GM19351 (cell line): ENCODE measurements around the gene CSGALNACT2.
"Not testable (repeated sequence)": the region's sequence is repeated elsewhere in the genome, so short reads cannot be mapped to it uniquely, and the experiment has no call there.

Source experiments
- ATAC-seq: cut with Tn5 transposase; IDR thresholded peaks from one replicate; pipeline ENCODE4 v1.9.1; 2021; ENCODE audit warnings: mild to moderate bottlenecking, moderate library complexity; ENCODE audit not compliant: unreplicated experiment

CSGALNACT2 gene

DNA sequence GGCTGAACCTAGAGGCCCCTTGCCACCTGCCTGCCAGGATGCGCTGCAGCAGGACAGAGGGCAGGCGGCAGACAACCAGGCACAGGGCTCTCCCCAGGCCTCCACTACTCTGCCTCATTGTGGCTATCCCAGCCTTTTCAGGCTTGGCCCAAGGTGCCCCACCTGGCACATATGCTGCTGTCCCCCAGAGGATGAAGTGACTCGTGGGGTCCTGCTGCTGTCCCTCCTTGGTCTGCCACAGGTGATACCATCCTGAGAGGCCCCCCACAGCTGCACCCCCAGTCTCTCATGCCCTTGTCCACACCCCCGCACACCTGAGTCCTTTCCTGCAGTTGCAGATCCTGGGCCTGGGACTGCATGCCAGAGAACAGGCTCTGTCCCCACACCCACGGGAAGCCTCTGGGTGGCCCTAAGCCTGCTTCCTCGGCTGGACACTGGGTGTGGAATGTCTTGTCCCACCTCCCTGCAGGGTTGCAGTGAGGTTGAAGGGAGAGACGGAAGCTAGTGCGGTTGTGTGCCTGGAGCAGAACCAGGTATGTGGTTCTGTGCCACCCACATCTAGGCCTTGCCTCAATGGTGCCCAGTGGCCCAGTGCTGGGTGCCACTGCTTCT is 73.3 kb downstream of the CSGALNACT2 start:
- ATAC-seq: no peak

DNA sequence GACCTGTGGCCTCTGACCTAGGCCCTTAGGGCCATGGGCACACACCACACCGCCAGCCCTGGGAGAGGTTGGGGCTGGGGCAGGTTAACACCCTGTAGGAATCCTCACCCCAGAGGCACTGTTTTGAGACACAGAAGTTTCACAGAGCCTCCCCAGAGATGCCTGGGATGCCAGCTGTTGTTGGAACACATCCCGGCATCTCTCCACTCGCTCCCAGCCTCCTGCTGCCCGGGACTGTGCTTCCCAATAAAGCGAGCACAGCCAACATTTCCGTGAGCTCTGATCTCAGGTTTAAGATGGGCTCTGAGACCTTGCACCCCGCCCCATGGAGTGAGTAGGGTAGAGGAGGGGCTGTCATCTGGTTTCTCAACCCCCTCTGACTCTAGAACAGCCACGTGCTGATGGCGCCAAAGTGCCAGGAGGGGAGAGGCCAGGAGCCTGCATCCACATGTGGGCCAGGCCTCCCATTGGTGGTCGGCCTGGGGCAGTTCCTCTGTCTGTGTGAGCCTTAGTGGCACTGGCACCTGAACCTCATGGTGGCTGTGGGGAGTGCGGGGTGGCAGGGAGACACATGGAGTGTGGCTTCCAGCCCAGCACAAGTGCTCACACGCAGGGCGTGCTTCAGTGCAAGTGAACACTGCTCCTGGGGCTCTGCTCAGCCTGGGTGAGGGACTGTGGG is 73.9 kb downstream of the CSGALNACT2 start:
- ATAC-seq: no peak

DNA sequence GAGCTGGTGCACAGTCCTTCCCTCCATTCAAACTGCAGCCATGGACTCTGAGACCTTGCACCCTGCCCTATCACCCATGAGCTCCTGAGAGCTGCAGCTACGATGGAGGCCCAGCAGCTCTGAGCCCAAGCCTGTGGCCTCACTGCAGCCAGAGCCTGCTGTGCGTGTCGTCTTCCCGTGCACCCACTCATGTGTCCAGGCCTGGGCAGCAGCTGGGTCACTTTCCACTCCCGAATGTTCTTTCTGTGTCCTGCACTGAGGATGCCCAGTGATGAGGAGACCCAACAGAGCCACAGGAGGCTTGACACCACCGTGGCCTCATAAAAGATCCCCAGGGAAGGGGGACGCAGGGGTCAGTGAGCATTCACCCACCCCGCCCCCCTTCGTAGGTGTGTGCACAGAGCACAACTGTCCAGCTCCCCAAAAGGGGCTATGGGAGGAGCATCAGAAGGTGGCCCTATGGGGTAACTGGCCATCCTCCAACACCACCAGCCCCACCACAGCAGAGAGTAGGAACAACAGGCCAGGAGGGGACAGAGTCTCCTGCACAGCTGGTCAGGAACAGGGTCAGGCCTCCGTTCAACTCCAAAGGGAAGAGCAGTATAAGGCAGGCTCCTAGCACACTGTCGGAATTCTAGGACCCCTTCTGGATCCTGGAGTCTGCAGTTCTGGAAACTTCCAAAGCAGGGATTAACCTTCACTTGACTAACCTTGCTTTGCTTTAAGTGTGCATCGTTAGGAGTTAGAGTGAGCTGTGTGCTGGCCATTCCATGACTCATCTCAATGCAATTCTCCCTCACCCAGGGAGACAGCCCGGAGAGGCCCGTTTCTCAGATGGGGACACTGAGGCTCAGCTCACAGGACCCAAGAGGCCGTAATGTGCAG is 76.1 kb downstream of the CSGALNACT2 start:
- ATAC-seq: no peak

DNA sequence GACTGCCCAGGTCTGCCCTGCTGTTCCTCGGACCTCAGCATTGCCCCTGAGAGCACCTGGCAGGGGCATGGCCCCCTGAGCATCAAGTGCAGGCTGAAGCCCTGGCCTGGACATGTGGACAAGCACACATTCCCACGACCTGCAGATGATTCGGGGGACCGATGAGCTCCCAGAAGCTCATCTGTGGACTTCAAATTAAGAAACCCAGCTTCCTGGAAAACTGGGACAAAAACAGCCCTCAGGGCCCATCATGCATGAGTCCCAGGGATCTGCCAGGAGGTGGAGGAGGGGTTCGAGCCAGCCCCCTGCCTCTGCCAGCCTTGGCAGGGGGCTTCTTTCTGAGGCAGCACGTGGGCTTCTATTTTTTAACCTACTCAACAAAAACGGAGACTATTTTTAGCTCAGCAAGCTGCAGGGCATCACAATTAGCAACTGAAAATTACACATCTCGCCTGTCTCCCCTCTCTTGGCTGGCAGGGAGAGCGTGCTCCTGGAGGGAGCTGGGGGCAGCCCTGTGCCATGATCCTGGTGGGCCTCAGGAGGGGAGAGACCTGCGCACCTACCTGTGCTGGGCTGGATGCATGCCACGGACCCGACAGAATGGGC is 76.8 kb downstream of the CSGALNACT2 start:
- ATAC-seq: no peak

DNA sequence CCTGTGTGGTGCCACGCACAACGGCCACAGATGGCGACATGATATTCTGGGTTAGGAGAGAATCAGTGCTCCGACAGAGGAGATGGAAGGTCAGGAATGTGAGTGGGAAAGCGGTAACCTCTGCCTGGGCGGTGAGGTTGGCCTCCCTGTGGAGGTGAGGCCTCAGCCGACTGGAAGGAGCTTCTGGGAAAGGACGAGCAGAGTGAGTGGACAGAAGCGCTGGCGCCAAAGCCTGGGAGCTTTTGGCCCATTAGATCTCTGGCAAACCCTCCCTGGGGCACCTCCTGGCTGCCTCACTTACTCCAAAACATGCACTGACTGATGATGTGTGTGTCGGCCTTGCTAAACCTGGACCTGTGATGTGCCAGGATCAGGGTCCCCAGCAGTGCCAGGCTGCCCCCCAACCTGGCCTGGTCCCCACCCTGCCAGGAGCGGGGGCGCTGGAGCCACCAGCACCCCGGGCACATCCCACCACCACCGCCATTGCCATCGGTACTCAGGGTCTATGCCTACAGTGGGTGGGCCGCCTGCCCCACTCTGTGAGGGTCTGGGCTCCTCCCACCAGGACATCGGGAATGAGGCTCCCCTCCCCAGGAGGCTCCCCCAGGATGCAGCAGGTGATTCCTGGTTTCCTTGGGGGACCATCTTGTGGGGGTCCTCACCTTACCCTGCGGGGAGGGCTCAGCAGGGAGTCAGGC is 77.7 kb downstream of the CSGALNACT2 start:
- ATAC-seq: no peak

DNA sequence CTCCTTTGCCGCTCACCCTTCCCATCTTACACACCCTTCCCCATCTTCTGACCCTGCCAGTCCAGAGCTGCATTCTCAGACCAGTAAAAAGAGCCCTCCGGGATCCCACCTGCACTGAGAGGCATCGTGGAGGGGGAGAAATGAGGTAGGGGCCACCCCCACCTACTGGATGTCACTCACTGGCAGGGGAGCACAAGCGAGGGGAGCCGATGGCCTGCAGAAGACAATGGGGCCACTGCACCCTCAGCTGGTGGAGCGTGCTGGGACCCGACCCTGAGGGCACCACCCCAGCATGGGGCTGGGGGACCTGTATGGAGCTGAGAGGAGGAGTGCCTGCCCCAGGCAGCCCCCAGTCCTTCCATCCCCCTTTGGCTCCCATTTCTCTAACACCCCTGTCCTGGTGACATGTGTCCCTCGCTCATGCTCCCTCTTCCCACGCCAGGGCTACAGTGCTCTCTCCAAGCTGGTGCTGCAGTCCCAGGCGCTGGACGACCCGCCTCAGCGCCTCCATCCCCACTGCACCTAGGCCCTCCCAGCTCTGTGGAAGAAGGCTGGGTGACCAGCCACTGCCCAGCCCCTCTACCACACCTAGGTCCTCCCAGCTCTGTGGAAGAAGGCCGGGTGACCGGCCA is 78.8 kb downstream of the CSGALNACT2 start:
- ATAC-seq: no peak

DNA sequence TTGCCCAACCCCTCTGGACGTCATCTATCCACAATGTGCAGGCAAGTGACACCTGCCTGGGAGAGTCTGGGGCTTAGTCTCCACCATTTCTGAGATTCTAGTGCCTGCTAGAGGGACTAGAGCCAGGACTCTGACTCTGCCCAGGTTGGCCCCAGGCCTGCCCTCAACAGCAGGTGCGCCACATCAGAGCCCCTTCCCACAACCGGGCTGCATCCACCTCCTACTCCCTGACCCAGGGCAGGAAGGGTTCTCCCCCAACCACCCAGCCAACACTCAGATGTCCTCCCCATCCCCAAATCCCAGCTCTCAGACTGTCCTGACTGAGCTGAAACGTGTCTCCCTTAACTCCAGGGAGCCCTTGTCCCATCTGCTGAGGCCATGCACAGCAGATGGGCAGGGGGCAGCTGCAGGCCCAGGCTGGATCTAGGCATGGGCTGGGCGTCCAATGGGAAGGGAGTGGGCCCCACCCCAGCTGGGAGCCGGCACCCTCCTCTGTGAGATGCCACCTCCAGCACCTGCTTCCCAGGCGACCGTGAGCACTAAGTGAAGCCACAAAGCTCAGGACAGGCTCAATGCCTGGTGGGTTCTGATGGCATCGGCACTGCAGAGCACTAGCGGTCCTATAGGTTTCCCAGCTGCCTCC is 79.4 kb downstream of the CSGALNACT2 start:
- no peak for ATAC-seq

DNA sequence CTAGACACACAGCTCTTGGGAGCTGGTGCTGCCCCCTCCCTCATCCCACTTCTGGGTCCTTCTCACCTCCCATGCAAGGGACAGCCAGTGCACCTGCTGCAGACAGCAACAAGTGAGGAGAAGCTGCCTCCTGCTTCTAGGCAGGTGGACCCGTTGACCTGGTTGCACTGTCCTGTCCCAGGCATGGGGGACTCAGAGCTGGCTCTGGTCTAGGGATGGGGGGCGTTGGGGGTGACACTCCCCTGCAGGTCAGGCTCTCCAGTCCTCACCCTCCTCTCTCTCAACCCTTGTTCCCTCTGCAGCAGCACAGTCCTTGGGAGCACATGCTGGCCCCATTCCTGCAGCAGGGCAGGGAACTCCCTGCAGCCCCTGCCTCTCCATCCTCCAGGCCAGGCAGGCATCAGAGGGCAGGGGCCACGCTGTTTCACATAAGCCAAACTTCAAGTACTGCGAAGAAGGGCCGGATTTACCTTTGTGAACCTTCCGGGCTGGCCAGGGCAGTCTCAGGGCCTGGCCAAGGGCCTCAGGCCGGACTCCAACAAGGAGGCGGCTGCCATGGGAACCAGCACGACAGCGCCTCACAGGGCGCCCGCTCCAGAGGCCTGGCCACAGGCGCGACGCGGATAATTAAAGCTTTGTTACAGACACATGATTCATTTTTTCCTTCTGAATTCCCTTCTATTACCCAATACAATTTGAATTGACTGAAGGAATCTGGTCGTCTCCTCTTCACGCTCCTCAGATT is 80.1 kb downstream of the CSGALNACT2 start:
- ATAC-seq: no peak

DNA sequence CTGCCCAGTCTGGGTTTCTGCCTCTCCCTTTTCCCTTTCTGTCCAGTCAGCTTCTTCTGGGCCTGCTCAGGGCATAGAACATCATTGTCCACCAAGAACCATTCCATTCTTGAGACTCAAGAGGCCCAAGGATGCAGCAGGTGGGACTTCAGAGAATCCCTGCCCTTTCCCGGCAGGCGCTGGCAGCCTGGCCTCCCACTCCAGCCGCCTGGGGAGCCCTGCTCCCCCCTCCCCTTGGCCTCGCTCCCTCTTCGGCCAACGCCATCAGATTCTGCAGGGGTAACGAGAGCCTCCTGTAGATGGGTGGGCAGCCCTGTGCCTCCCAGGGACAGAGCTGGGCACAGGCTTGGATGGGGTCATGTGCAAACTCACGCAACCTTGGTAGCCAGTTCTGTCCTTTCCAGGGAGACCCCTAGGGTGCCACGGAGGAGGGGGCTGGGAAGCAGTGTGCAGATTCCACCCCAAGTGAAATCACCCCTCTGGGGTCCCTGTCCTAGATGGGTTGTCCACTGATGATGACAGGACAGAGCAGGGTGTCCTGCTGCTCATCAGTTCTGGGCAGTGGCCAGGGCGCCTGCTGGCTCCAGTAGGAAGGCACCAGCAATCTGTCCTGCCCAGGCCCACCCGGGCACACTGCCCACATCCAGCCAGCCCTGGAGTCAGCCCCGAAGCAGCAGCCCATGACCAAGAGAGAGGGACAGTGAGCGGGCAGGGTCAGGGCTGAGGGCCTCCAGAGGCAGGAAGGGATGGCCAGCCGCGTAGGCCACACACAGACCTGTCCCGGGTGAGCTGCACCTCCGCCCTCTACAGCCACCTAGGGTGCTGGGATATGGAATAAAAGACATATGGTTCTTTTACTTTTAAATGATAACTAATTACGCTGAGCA is 80.9 kb downstream of the CSGALNACT2 start:
- no peak for ATAC-seq

DNA sequence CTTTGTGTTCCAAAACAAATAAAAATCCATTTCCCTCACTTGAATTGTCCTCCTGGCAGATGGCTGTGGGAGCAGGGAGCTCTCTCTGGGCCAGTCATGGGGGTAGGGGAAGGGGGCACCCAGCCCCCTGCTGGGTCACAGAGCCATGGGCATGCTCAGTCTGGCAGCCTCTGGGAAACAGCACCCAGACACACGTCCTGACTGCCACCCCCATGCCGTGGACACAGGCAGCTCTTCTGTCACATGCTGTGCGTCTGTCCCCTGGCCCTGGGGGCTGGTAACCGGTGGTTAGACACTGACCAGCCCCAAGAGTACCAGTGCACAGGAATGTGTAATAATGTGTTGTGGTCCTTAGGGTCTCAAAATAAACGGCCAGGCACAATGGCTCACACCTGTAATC is 81.6 kb downstream of the CSGALNACT2 start:
- no peak for ATAC-seq

DNA sequence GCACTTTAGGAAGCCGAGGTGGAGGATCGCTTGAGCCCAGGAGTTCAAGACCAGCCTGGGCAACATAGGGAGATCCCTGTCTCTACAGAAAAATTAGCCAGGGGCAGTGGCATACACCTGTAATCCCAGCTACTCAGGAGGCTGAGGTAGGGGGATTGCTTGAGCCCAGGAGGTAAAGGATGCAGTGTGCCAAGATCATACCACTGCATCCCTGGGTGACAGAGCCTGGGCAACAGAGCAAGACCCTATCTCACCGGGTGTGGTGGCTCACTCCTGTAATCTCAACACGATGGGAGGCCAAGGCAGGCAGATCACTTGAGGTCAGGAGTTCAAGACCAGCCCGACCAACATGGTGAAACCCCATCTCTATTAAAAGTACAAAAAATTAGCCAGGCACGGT is 82.0 kb downstream of the CSGALNACT2 start:
- ATAC-seq: not testable (repeated sequence)

DNA sequence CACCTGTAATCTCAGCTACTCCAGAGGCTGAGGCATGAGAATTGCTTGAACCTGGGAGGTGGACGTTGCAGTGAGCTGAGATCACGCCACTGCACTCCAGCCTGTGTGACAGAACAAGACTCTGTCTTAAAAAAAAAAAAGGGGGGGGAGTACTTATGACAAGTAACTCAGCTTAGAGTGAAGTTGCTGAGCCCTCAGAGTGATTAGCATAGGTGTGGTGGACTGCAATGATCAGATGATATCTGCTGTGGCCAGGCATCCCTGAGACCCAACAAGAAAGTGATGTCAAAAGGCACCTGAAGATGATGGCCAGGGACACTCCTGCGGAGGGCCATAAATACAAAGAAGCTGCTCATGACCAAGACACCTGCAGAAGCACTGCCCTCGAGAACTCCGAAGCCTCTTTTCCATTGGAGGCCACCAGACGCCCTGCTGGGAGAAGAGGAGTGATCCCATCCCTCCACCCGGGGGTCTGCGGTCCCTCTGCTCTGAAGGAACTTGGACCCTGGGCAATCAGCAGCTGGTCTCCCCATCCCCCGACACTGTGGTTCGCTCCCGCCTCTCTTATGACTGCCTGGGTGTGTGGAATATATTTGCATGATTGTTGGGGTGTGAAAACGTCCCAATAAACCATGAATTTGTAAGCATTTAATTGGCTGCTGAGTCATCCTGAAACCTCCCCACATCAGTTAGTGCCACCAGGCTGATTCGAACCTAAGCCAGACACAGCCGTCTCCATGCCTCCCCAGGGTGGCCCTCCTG is 82.6 kb downstream of the CSGALNACT2 start:
- peak; percentile 53 for ATAC-seq

DNA sequence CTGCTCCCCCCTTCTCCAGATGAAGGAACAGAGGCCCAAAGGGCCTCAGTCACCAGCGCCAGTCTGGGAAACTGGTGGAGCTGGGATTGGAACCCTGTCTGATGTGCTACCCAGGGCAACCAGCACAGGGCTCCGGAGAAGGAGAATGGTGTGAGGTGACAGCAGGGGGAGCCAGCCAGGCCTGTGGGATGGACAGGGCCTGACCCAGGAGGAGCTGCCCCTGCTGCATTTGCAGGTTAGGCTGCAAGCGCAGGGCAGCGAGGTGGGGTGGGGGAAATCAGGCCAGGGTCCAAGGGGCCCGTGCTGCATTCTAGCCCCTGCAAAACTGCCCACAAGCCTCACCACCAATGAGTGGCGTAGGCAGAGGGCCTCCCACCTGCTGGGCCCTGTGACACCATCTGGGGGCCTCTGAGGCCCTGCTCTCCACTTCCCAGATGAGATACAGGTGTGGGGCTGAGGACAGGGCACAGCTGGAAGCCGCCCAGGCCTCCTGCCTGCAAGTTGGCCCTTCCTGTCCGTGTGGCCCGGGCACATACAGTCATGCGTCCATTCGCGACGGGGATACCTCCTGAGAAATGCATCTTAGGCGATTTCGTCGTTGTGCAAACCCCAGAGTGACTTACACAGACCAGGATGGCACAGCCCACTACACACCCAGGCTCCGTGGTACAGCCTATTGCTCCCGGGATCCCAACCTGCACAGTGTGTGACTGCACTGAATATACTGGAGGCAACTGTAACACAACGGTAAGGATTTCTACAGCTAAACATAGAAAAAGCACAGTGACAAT is 83.4 kb downstream of the CSGALNACT2 start:
- peak; percentile 27 for ATAC-seq

DNA sequence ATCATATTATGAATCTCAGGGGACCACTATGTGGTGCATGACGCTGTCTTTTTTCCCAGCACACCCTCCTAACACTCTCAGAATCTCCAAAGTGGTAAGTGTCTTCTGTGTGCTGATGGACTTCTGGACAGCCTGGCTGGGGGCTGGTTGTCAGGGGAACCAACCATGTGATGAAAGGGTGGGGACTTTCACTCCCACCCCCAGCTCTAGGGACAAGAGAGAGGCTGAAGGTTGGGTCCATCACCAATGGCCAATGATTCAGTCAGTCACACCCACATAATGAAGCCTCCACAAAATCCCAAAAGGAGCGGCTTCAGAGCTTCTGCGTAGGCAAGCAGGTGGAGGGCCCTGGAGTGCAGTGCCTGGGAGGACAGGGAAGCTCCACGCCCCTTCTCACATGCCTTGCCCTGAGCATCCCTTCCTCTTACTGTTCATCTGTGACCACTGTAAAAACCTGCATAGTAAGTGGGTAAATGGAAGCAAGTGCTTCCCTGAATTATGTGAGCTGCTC is 84.0 kb downstream of the CSGALNACT2 start:
- no peak for ATAC-seq

DNA sequence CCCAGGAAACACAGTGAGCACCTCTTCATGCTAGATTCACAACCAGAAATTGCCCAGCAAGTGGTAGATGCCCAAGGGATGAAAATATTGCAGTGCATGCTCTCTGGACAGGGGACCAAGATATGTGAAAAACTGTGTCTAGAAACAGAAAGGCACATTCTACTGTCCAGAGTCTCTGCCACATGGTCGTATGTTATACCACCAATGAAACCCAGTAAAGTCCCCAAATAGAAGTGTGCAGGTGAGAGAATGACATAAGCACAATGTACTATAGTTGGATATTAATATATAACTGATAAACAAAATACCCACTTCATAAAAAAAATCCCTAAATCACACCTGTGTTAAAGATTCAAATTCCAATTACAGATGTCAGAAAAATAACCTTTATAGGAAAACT is 84.8 kb downstream of the CSGALNACT2 start:
- ATAC-seq: no peak

DNA sequence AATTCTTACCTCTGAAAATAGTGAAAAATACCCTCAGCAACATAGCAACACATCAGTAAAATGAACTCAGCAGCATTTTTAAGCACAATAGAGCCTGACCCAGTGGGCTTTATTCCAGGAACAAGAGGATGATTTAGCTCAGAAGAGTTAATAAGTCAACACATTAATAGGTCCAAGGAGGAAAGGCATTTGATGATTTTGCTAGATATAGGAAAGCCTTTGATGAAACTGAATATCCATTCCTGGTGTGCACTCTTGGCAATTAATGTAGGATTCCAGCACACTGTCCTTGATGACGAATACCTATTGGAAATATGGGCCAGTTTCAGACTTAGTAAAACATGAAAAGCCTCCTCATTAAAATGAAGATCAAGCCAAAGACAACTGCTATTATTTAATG is 86.1 kb downstream of the CSGALNACT2 start:
- ATAC-seq: no peak
